Hepatocyte (in vitro differentiated cells): ENCODE results near the gene MICAL3.

Source experiments
- EZH2 ChIP-seq: fragments of 200-600 bp; sonication (generic); IDR thresholded peaks from 2 replicates; pipeline ENCODE4 v1.6.1; 2016; ENCODE audit warnings: antibody characterized with exemption, mild to moderate bottlenecking, borderline replicate concordance
- TF ChIP-seq, protein P1 (sequence below): fragments of 200-600 bp; sonication (generic); IDR thresholded peaks from 2 replicates; pipeline ENCODE4 v1.5.1; 2016; ENCODE audit warnings: antibody characterized with exemption, mild to moderate bottlenecking; ENCODE audit not compliant: poor library complexity

DNA sequence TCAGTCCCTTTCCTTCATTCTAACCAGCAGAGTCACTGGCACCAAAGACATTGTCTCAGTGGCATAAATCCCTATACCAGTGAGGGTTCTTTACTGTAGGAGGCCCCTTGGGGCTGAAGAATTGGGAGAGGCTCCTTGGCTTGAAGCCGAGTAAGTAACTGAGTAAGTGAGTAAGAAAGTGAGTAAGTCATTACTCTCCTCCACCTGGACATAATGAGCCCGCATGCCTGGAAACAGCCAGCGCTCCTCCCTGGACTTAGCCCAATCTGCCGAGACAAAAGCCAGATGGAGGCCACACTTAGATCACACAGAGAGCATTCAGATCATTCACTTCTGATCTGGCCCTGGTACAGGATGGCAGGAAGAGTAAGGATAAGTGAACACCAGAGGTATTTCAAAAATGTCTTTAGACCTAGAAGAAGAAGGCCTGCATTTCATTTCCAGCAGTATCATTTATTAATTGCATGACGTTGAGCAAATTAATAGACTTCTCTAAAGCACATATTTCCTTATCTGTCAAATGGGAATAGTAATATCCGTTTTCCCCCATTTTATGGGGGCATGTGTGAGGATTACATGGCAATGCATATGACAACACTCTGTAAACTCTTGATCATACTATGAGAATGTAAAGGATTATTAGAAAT is 8.2 kb upstream of the MICAL3 start:
- TF ChIP-seq, protein P1, sequence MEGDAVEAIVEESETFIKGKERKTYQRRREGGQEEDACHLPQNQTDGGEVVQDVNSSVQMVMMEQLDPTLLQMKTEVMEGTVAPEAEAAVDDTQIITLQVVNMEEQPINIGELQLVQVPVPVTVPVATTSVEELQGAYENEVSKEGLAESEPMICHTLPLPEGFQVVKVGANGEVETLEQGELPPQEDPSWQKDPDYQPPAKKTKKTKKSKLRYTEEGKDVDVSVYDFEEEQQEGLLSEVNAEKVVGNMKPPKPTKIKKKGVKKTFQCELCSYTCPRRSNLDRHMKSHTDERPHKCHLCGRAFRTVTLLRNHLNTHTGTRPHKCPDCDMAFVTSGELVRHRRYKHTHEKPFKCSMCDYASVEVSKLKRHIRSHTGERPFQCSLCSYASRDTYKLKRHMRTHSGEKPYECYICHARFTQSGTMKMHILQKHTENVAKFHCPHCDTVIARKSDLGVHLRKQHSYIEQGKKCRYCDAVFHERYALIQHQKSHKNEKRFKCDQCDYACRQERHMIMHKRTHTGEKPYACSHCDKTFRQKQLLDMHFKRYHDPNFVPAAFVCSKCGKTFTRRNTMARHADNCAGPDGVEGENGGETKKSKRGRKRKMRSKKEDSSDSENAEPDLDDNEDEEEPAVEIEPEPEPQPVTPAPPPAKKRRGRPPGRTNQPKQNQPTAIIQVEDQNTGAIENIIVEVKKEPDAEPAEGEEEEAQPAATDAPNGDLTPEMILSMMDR = no peak
- no peak for TF ChIP-seq EZH2
